NCI-H1436 (cell line): Measurements from ENCODE around the gene ZNF341.

Experiments
- DNase-seq: peaks from one replicate; lab custom pipeline; 2025; lab: John Stamatoyannopoulos, UW

Gene ZNF341

GRCh38 chr20:33825340-33826269 is 93.8 kb downstream of the ZNF341 start:
- no peak for DNase-seq

- no peak for DNase-seq
These were observed 94.6 kb downstream of the ZNF341 start for GRCh38 chr20:33826270-33826897.

- no peak for DNase-seq
These were observed 95.3 kb downstream of the ZNF341 start for GRCh38 chr20:33827109-33827508.

GRCh38 chr20:33827634-33828325 is 96.0 kb downstream of the ZNF341 start:
- DNase-seq: no peak

- DNase-seq: no peak
These were observed 96.6 kb downstream of the ZNF341 start for GRCh38 chr20:33828326-33828844.

GRCh38 chr20:33828967-33829560 is 97.3 kb downstream of the ZNF341 start:
- no peak for DNase-seq

- no peak for DNase-seq
These were observed 97.8 kb downstream of the ZNF341 start for GRCh38 chr20:33829636-33830035.

- DNase-seq: no peak
These were observed 98.6 kb downstream of the ZNF341 start for GRCh38 chr20:33830371-33830770.

- no peak for DNase-seq
These were observed 100.5 kb downstream of the ZNF341 start for GRCh38 chr20:33832103-33832804.

- DNase-seq: no peak
These were observed 101.5 kb downstream of the ZNF341 start for GRCh38 chr20:33833333-33833732.

- DNase-seq: no peak
These were observed 103.9 kb downstream of the ZNF341 start for GRCh38 chr20:33835615-33836172.

GRCh38 chr20:33836277-33836676 is 104.5 kb downstream of the ZNF341 start:
- DNase-seq: no peak

GRCh38 chr20:33837096-33837830 is 105.5 kb downstream of the ZNF341 start:
- no peak for DNase-seq

GRCh38 chr20:33838035-33838864 is 106.5 kb downstream of the ZNF341 start:
- no peak for DNase-seq

- no peak for DNase-seq
These were observed 107.8 kb downstream of the ZNF341 start for GRCh38 chr20:33839591-33839990.

- DNase-seq: no peak
These were observed 108.4 kb downstream of the ZNF341 start for GRCh38 chr20:33840160-33840559.

- no peak for DNase-seq
These were observed 109.1 kb downstream of the ZNF341 start for GRCh38 chr20:33840759-33841435.

GRCh38 chr20:33841436-33841799 is 109.6 kb downstream of the ZNF341 start:
- no peak for DNase-seq
